K562 (cell line): ENCODE data around the gene CRIP3. TPM values are rescaled to one million over a fixed set of nuclear protein-coding genes. Genes with fewer than 3 reads are reported as not detected.

ENCODE experiments used
- MITF ChIP-seq: IDR thresholded peaks from 2 replicates; pipeline ENCODE4 v1.6.1; 2014; ENCODE audit warnings: antibody characterized with exemption
- TARDBP ChIP-seq: fragments of 450-650 bp; IDR thresholded peaks from 2 replicates; pipeline ENCODE4 v1.6.1; 2016
- YY1 ChIP-seq, 3 experiments: IDR thresholded peaks; 2 replicates each; pipeline ENCODE4 v1.6.1; 2011; ENCODE audit warnings: low read length in 2 of 3, mild to moderate bottlenecking in 2 of 3, moderate library complexity in 2 of 3, borderline replicate concordance in 1 of 3, control low read depth in 1 of 3, low read depth in 1 of 3; ENCODE audit not compliant: insufficient read depth in 3 of 3, insufficient replicate concordance in 2 of 3, control insufficient read depth in 1 of 3, insufficient read length in 1 of 3; ENCODE audit errors: extremely low read depth in 1 of 3
- ZHX1 ChIP-seq: fragments of 150-350 bp; conservative IDR thresholded peaks from 2 replicates; pipeline ENCODE4 v1.6.1; 2014; ENCODE audit warnings: low read length
- ZMIZ1 ChIP-seq, 2 experiments: fragments of 150-350 bp in 1 of 2; IDR thresholded peaks; 2 replicates each; pipeline ENCODE4 v1.6.1; 2012 to 2016; ENCODE audit warnings: low read depth in 2 of 2, low read length in 2 of 2, mild to moderate bottlenecking in 1 of 2, moderate library complexity in 1 of 2
- ZZZ3 ChIP-seq: fragments of 450-650 bp; IDR thresholded peaks from 2 replicates; pipeline ENCODE4 v1.6.1; 2016; ENCODE audit warnings: antibody characterized with exemption, mild to moderate bottlenecking, moderate library complexity
- polyA plus RNA-seq, 8 experiments: library from polyadenylated mRNA; depleted of rRNA in 4 of 8; stranded (reverse) in 5 of 8; unstranded in 3 of 8; fragments of >200 nt; fragmentation: Nextera tagmentation in 2 of 8; fragmentation: Illumina TruSeq in 1 of 8; extraction: Ambion mirVana in 2 of 8; extraction: Trizol in 1 of 8; gene quantifications; 2 replicates each; pipeline versions ENCODE4 v1.2.1 to v1.2.3, GENCODE V29; 2011 to 2014; ENCODE audit warnings: inconsistent platforms in 1 of 8, missing spikeins in 1 of 8
- total RNA-seq, 7 experiments: library from RNA; depleted of rRNA in 6 of 7; stranded (reverse); fragments of >200 nt in 6 of 7; fragmentation: Illumina TruSeq in 2 of 7; extraction: Trizol in 2 of 7; gene quantifications; 2 replicates each; pipeline versions ENCODE4 v1.2.1 to v1.2.3, GENCODE V29; 2011 to 2021; ENCODE audit warnings: low replicate concordance in 1 of 7

The CRIP3 gene
- total and polyA plus RNA-seq, 9 of the 15 experiments (the other 6 are each of a cell fraction or from before 2014, with no cell fraction given), result 0.36 to 2.1 (median 0.87) TPM

DNA sequence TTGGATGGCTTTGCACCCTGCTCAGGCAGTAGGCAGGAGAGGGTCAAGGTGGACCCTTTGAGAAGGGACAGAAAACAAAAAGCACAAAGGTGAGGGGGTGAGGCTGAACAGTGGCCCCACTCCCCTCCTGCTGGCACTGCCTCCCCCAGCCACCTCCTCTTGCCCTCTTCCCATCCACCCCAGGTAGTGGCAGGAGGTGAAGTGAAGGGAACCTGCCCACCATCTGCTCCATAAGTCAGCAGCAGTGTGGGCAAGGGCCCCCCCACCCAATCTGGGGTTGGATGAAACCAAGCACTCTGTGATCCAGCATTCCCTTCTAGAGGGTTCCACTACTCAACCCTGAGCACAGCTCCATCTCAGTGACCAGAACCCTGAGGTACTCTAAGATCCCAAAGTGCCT lies 36.7 kb downstream of the CRIP3 start (continued):
- no peak for TF ChIP-seq ZHX1
- TF ChIP-seq TARDBP, result no peak
- TF ChIP-seq MITF, result no peak
- TF ChIP-seq YY1 (IDR thresholded peaks at IDR 0.05; ENCODE audit: borderline replicate concordance in 1 of 3, control insufficient read depth in 1 of 3, extremely low read depth in 1 of 3, insufficient read depth in 3 of 3, insufficient read length in 1 of 3, insufficient replicate concordance in 2 of 3, low read depth in 1 of 3, low read length in 2 of 3), result no peak
- TF ChIP-seq ZMIZ1 (IDR thresholded peaks at IDR 0.05; ENCODE audit: low read depth in 2 of 2, low read length in 2 of 2), result no peak
- TF ChIP-seq ZZZ3, result no peak
